ENCODE data around the gene PIRT.

DNA sequence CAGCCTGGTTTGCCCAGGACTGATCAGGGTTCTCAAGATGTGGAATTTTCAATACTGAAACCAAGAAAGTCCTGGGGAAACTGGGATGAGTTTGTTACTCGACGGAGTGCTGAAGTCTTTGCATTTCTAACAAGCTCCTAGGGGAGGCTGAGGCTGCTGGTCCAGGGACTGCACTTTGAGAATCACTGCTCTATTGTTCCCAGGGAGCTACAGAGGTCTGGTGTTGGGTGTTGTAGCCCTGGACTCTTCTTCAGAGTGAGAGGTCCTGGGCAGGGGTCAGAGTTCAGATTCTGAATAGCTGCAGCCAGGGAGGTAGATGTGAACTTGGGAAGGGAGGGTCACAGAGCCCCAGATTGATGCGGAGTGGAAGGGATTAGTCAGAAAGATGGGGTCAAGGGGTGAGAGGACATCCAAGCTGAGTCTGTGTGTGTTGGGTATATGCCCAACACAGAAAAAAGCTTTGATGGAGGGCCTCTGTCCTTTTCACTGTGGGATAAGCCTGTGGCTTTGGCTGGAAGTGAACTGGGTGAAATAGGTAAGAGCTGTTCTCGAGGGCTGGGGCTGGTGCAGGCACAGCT, 48.1 kb downstream of the PIRT start:
- TF ChIP-seq, protein P1, sequence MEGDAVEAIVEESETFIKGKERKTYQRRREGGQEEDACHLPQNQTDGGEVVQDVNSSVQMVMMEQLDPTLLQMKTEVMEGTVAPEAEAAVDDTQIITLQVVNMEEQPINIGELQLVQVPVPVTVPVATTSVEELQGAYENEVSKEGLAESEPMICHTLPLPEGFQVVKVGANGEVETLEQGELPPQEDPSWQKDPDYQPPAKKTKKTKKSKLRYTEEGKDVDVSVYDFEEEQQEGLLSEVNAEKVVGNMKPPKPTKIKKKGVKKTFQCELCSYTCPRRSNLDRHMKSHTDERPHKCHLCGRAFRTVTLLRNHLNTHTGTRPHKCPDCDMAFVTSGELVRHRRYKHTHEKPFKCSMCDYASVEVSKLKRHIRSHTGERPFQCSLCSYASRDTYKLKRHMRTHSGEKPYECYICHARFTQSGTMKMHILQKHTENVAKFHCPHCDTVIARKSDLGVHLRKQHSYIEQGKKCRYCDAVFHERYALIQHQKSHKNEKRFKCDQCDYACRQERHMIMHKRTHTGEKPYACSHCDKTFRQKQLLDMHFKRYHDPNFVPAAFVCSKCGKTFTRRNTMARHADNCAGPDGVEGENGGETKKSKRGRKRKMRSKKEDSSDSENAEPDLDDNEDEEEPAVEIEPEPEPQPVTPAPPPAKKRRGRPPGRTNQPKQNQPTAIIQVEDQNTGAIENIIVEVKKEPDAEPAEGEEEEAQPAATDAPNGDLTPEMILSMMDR (conservative IDR thresholded peaks at IDR 0.05 in 1 of 2, IDR thresholded peaks at IDR 0.05 in 1 of 2; ENCODE audit: low read depth in 1 of 2, low read length in 2 of 2): no peak
- no peak for TF ChIP-seq EZH2 (IDR thresholded peaks at IDR 0.05; ENCODE audit: low read length, missing control alignments)

Measured in fibroblast of lung (primary cell).